ENCODE measurements around the gene COL5A2.

COL5A2 gene

GRCh38 chr2:189018631-189019030 lies 160.9 kb downstream of the COL5A2 start:
- H3K4me3 ChIP-seq: no peak overlapping the region
- H3K27ac ChIP-seq: peak overlapping the region in 3 of 21 experiments; percentile 24 to 59 (median 26)

GRCh38 chr2:189016311-189016861 lies 163.2 kb downstream of the COL5A2 start:
- peak overlapping the region in 4 of 21 experiments; percentile 16 to 46 (median 34) for H3K27ac ChIP-seq
- no peak overlapping the region for H3K4me3 ChIP-seq

- Histone ChIP-seq H3K27ac (peak overlapping the region in 5 of 21 experiments; percentile 31 to 61 (median 34)), H3K4me3 (no peak overlapping the region)
Observed at GRCh38 chr2:189015359-189015758, 164.2 kb downstream of the COL5A2 start.

GRCh38 chr2:189014449-189015138 lies 165.0 kb downstream of the COL5A2 start:
- Histone ChIP-seq H3K4me3 (no peak overlapping the region), H3K27ac (peak overlapping the region in 7 of 21 experiments; percentile 11 to 61 (median 31))

GRCh38 chr2:189013671-189014448 lies 165.7 kb downstream of the COL5A2 start:
- Histone ChIP-seq H3K27ac (peak overlapping the region in 7 of 21 experiments; percentile 11 to 61 (median 24)), H3K4me3 (no peak overlapping the region)

- H3K27ac ChIP-seq: peak overlapping the region in 3 of 21 experiments; percentile 1 to 47 (median 11)
- no peak overlapping the region for H3K4me3 ChIP-seq
Observed at GRCh38 chr2:189013031-189013430, 166.5 kb downstream of the COL5A2 start.

GRCh38 chr2:189012351-189012750 lies 167.2 kb downstream of the COL5A2 start:
- no peak overlapping the region for H3K4me3 ChIP-seq
- peak overlapping the region in 3 of 21 experiments; percentile 11 to 47 (median 19) for H3K27ac ChIP-seq

GRCh38 chr2:189010536-189010935 lies 169.0 kb downstream of the COL5A2 start:
- Histone ChIP-seq H3K27ac (peak overlapping the region in 2 of 21 experiments; percentile 17 to 47), H3K4me3 (no peak overlapping the region)

- Histone ChIP-seq H3K27ac (peak overlapping the region in 4 of 21 experiments; percentile 13 to 67 (median 36)), H3K4me3 (no peak overlapping the region)
Observed at GRCh38 chr2:189008555-189009262, 170.9 kb downstream of the COL5A2 start.

- Histone ChIP-seq H3K4me3 (no peak overlapping the region), H3K27ac (peak overlapping the region in 8 of 21 experiments; percentile 15 to 78 (median 54))
Observed at GRCh38 chr2:189002079-189002478, 177.5 kb downstream of the COL5A2 start.

GRCh38 chr2:189000221-189000620 lies 179.3 kb downstream of the COL5A2 start:
- Histone ChIP-seq H3K4me3 (no peak overlapping the region), H3K27ac (peak overlapping the region in 5 of 21 experiments; percentile 2 to 78 (median 67))

GRCh38 chr2:188997263-188997662 lies 182.3 kb downstream of the COL5A2 start:
- H3K4me3 ChIP-seq: no peak overlapping the region
- peak overlapping the region in 7 of 21 experiments; percentile 21 to 78 (median 45) for H3K27ac ChIP-seq

- Histone ChIP-seq H3K27ac (peak overlapping the region in 7 of 21 experiments; percentile 10 to 78 (median 55)), H3K4me3 (no peak overlapping the region)
Observed at GRCh38 chr2:188993247-188993646, 186.3 kb downstream of the COL5A2 start.

- peak overlapping the region in 8 of 21 experiments; percentile 2 to 92 (median 39) for H3K27ac ChIP-seq
- H3K4me3 ChIP-seq: no peak overlapping the region
Observed at GRCh38 chr2:188986839-188987238, 192.7 kb downstream of the COL5A2 start.

- Histone ChIP-seq H3K4me3 (peak overlapping the region in 1 of 7 experiments; percentile 16), H3K27ac (peak overlapping the region in 13 of 21 experiments; percentile 6 to 92 (median 58))
Observed at GRCh38 chr2:188984680-188985079, 194.9 kb downstream of the COL5A2 start.

GRCh38 chr2:188984065-188984491 lies 195.5 kb downstream of the COL5A2 start:
- peak overlapping the region in 10 of 21 experiments; percentile 6 to 92 (median 56) for H3K27ac ChIP-seq
- peak overlapping the region in 1 of 7 experiments; percentile 16 for H3K4me3 ChIP-seq

- peak overlapping the region in 10 of 21 experiments; percentile 8 to 92 (median 53) for H3K27ac ChIP-seq
Observed at GRCh38 chr2:188983427-188984064, 196.0 kb downstream of the COL5A2 start.

More at GRCh38 chr2:188983427-188984064, 196.0 kb downstream of the COL5A2 start:
- peak overlapping the region in 1 of 7 experiments; percentile 16 for H3K4me3 ChIP-seq
